Chondrocyte (in vitro differentiated cells): ENCODE measurements around the gene SOS2. TPM values are rescaled to one million over a fixed set of nuclear protein-coding genes. Genes with fewer than 3 reads are reported as not detected.

Source experiments
- DNase-seq: peaks from one replicate; pipeline ENCODE4 v3.0.0; 2021; ENCODE audit warnings: mixed read lengths, low spot score
- H3K27ac Mint-ChIP-seq: one replicate; pipeline ENCODE4 v1.8.0; 2021; ENCODE audit warnings: mild to moderate bottlenecking, moderate library complexity, mixed read lengths; ENCODE audit not compliant: unreplicated experiment
- H3K27me3 Mint-ChIP-seq: 2 replicates; pipeline ENCODE4 v1.8.0; 2021; ENCODE audit warnings: low read depth, mixed read lengths
- H3K36me3 Mint-ChIP-seq: 2 replicates; pipeline ENCODE4 v1.8.0; 2021; ENCODE audit warnings: low read depth, mixed read lengths
- H3K4me1 Mint-ChIP-seq: 2 replicates; pipeline ENCODE4 v1.8.0; 2021; ENCODE audit warnings: low read depth, mild to moderate bottlenecking, mixed read lengths
- H3K4me3 Mint-ChIP-seq: one replicate; pipeline ENCODE4 v1.8.0; 2021; ENCODE audit warnings: mild to moderate bottlenecking, moderate library complexity, mixed read lengths; ENCODE audit not compliant: unreplicated experiment
- H3K9me3 Mint-ChIP-seq: 2 replicates; pipeline ENCODE4 v1.8.0; 2021; ENCODE audit warnings: low read depth, mixed read lengths
- total RNA-seq: library from RNA; stranded (reverse); gene quantifications from 3 replicates; pipeline ENCODE4 v1.2.1, GENCODE V29; 2021
- TF ChIP-seq, protein P1 (sequence below): fragments of 200-600 bp; sonication (generic); IDR thresholded peaks from 2 replicates; pipeline ENCODE4 v1.5.0; 2021; ENCODE audit warnings: antibody characterized with exemption, mild to moderate bottlenecking, moderate library complexity

SOS2 gene
- total RNA-seq, 1 donor from 2014 or later = 28.1 TPM

DNA sequence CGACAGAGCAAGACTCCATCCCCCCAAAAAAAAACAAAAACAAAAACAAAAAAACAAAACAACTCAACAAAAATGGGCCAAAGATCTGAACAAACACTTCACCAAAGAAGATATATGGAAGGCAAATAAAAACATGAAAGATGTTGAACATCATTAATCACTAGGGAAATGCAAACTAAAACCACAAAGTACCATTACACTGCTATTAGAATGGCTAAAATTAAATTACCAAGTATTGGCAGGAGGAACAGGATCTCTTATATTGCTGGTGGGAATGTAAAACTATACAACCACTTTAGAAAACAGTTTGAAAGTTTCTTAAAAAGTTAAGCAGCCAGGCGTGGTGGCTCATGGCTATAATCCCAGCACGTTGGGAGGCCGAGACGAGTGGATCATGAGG lies 12.9 kb downstream of the SOS2 start:
- no peak overlapping the region for H3K4me3 Mint-ChIP-seq
- no peaks in the 10 kb centered on the region for H3K9me3 Mint-ChIP-seq
- TF ChIP-seq, protein P1, sequence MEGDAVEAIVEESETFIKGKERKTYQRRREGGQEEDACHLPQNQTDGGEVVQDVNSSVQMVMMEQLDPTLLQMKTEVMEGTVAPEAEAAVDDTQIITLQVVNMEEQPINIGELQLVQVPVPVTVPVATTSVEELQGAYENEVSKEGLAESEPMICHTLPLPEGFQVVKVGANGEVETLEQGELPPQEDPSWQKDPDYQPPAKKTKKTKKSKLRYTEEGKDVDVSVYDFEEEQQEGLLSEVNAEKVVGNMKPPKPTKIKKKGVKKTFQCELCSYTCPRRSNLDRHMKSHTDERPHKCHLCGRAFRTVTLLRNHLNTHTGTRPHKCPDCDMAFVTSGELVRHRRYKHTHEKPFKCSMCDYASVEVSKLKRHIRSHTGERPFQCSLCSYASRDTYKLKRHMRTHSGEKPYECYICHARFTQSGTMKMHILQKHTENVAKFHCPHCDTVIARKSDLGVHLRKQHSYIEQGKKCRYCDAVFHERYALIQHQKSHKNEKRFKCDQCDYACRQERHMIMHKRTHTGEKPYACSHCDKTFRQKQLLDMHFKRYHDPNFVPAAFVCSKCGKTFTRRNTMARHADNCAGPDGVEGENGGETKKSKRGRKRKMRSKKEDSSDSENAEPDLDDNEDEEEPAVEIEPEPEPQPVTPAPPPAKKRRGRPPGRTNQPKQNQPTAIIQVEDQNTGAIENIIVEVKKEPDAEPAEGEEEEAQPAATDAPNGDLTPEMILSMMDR = no peak
- H3K36me3 Mint-ChIP-seq = no peaks in the 10 kb centered on the region
- H3K4me1 Mint-ChIP-seq = peaks cover 46% of the 10 kb centered on the region
- H3K27ac Mint-ChIP-seq = peak overlapping the region; percentile 61
- no peak for DNase-seq
- H3K27me3 Mint-ChIP-seq = no peaks in the 10 kb centered on the region

DNA sequence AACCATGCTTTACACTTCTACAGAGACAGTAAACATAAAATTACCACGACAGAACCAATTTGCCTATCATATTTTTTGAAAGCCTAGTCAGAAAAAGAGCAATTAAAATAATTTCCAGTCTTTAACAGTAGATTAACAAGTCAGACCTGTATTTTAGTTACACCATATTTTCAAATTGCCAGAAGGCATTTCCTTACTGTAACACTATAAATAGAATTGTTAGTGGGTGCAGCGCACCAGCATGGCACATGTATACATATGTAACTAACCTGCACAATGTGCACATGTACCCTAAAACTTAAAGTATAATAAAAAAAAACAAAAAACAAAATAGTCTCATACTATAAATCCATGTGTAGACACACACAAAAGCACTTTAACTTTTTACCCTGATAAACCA lies 16.0 kb downstream of the SOS2 start:
- Mint-ChIP-seq H3K36me3 (no peaks in the 10 kb centered on the region), H3K4me1 (peaks cover 32% of the 10 kb centered on the region), H3K27me3 (no peaks in the 10 kb centered on the region), H3K9me3 (no peaks in the 10 kb centered on the region), H3K27ac (peak overlapping the region; percentile 57), H3K4me3 (no peak overlapping the region)
- TF ChIP-seq, protein P1 = no peak
- DNase-seq = no peak

DNA sequence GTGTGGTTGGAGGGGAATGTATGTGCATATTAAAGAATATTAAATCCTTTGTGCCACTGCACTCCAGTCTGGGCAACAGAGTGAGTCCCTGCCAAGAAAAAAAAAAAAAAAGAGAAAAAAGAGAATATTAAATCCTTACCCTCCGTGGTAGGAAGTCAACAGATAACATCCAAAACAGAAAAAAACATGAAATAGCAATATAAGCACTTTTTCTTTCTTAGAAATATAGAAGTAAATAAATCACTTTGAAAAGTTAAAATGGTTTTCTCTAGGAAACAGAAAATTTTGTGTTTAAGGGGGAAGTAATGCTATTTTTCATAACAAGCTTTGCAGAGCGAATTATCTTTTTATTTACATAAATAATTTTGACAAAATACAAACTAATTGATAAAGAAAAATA lies 17.6 kb downstream of the SOS2 start:
- Mint-ChIP-seq H3K27me3 (no peaks in the 10 kb centered on the region), H3K4me1 (peaks cover 30% of the 10 kb centered on the region), H3K27ac (no peak overlapping the region), H3K4me3 (no peak overlapping the region), H3K36me3 (no peaks in the 10 kb centered on the region), H3K9me3 (no peaks in the 10 kb centered on the region)
- TF ChIP-seq, protein P1 = no peak
- no peak for DNase-seq

DNA sequence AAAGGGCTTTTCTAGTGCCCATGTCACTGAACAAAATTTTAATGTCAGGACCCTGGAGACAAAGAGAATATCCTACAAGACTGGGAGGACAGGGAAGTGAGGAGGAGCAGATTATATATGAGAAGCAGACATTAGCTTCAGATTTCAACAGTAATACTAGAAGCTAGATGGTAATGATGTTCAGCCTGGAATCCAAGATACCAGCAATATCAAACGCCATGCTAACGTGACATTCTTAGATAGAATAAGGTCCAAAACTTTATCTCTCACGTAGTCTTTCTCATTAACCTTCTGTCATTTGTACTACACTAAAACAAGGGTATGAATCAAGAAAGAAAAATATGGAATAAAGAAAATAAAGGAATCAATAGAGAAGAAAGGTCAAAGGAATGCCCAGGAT lies 18.7 kb downstream of the SOS2 start:
- TF ChIP-seq, protein P1 = no peak

DNA sequence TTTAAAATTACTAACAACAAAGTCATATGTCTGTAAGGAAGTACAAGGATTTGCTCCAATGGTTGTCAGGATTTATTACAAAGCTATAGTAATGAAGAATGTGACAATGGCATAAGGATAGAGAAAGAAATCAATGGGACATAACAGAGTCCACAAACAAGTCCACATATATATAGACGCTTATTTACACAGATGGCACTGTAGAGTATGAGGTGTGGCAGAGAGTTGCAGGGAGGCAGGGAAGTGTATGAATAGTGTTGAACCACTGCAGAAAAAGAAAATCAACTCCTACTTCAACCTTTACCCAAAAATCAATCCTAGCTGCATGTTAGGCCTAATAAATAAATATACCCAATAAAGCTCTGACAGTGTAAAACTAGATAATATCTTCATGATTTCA lies 21.3 kb downstream of the SOS2 start:
- H3K27ac Mint-ChIP-seq = no peak overlapping the region

More for the DNA sequence above, 18.7 kb downstream of the SOS2 start:
- Mint-ChIP-seq H3K36me3 (no peaks in the 10 kb centered on the region), H3K27me3 (no peaks in the 10 kb centered on the region), H3K4me3 (no peak overlapping the region), H3K9me3 (no peaks in the 10 kb centered on the region), H3K27ac (no peak overlapping the region), H3K4me1 (peaks cover 26% of the 10 kb centered on the region)
- DNase-seq = no peak

More for the DNA sequence above, 21.3 kb downstream of the SOS2 start:
- H3K4me3 Mint-ChIP-seq = no peak overlapping the region
- H3K36me3 Mint-ChIP-seq = no peaks in the 10 kb centered on the region
- no peaks in the 10 kb centered on the region for H3K27me3 Mint-ChIP-seq
- no peak for DNase-seq
- peaks cover 17% of the 10 kb centered on the region for H3K4me1 Mint-ChIP-seq
- no peaks in the 10 kb centered on the region for H3K9me3 Mint-ChIP-seq
- TF ChIP-seq, protein P1 = no peak
